SK-N-SH (cell line): Measurements from ENCODE around the gene UBE3C. TPM values are rescaled to one million over a fixed set of nuclear protein-coding genes. Genes with fewer than 3 reads are reported as not detected.

Source experiments
- CTCF ChIA-PET: fragments of 300-600, 350-600 bp; formaldehyde crosslinking; extraction: SDS; loops from one replicate; lab custom pipeline; 2021; lab: Yijun Ruan, JAX
- POLR2A ChIA-PET: fragments of 350-600 bp; sonication (Branson Sonifier 250); formaldehyde crosslinking; extraction: SDS; loops from one replicate; lab custom pipeline; 2020; ENCODE audit warnings: antibody characterized with exemption, inconsistent platforms; lab: Yijun Ruan, JAX
- DNase-seq: peaks from one replicate; pipeline ENCODE4 v3.0.0; 2012
- H2AFZ ChIP-seq: fragments of 200-600 bp; sonication (generic); 2 replicates; pipeline ENCODE4 v1.8.1; 2016; ENCODE audit warnings: antibody characterized with exemption, mild to moderate bottlenecking, low read depth
- H3F3A ChIP-seq: fragments of 200-600 bp; sonication (generic); replicated peaks from 2 replicates; pipeline ENCODE3; 2016; ENCODE audit warnings: antibody characterized with exemption, mild to moderate bottlenecking; ENCODE audit not compliant: insufficient read depth
- H3K27ac ChIP-seq, 2 experiments: fragments of 200-500 bp in 1 of 2; fragments of 200-600 bp in 1 of 2; sonication (Bioruptor generic) in 1 of 2; sonication (generic), shearing (Covaris generic) in 1 of 2; 2 replicates each; pipeline versions ENCODE4 v1.5.1 to v1.6.1; 2014 to 2016; ENCODE audit warnings: low read depth in 2 of 2, inconsistent platforms in 1 of 2, low read length in 1 of 2, mild to moderate bottlenecking in 1 of 2, mixed read lengths in 1 of 2
- H3K27me3 ChIP-seq: fragments of 200-600 bp; sonication (generic), shearing (Covaris generic); 2 replicates; pipeline ENCODE4 v1.6.1; 2016; ENCODE audit warnings: mixed run types; ENCODE audit not compliant: insufficient read depth
- H3K36me3 ChIP-seq, 2 experiments: fragments of 200-500 bp in 1 of 2; fragments of 200-600 bp in 1 of 2; sonication (Bioruptor generic) in 1 of 2; sonication (generic) in 1 of 2; replicated peaks in 1 of 2; 2 replicates each; pipeline versions ENCODE3 to v1.5.1; 2014 to 2016; ENCODE audit warnings: low read length in 1 of 2, mild to moderate bottlenecking in 1 of 2; ENCODE audit not compliant: insufficient read depth in 2 of 2, control insufficient read depth in 1 of 2
- H3K4me1 ChIP-seq, 2 experiments: fragments of 200-500 bp in 1 of 2; fragments of 200-600 bp in 1 of 2; sonication (Bioruptor generic) in 1 of 2; sonication (generic), shearing (Covaris generic) in 1 of 2; 2 replicates each; pipeline versions ENCODE4 v1.5.1 to v1.6.1; 2014 to 2016; ENCODE audit warnings: low read depth in 1 of 2, low read length in 1 of 2, mixed run types in 1 of 2; ENCODE audit not compliant: insufficient read depth in 2 of 2, control insufficient read depth in 1 of 2
- H3K4me2 ChIP-seq: fragments of 200-600 bp; sonication (generic), shearing (Covaris generic); 2 replicates; pipeline ENCODE4 v1.6.1; 2017; ENCODE audit warnings: mixed run types
- H3K4me3 ChIP-seq, 2 experiments: fragments of 200-500 bp in 1 of 2; fragments of 200-600 bp in 1 of 2; sonication (Bioruptor generic) in 1 of 2; sonication (generic), shearing (Covaris generic) in 1 of 2; 2 replicates each; pipeline versions ENCODE4 v1.5.1 to v1.8.1; 2014 to 2016; ENCODE audit warnings: low read depth in 2 of 2, inconsistent platforms in 1 of 2, low read length in 1 of 2, mild to moderate bottlenecking in 1 of 2, mixed read lengths in 1 of 2, moderate library complexity in 1 of 2
- H3K79me2 ChIP-seq: fragments of 200-600 bp; sonication (generic); 2 replicates; pipeline ENCODE4 v1.8.1; 2017; ENCODE audit warnings: mild to moderate bottlenecking; ENCODE audit not compliant: insufficient read depth
- H3K9ac ChIP-seq: fragments of 200-600 bp; sonication (generic); 2 replicates; pipeline ENCODE4 v1.6.1; 2017; ENCODE audit warnings: mixed run types
- H3K9me2 ChIP-seq: fragments of 200-600 bp; sonication (generic); 2 replicates; pipeline ENCODE4 v1.6.1; 2017; ENCODE audit warnings: mixed run types
- H3K9me3 ChIP-seq: fragments of 200-600 bp; sonication (generic); 2 replicates; pipeline ENCODE4 v1.6.1; 2017; ENCODE audit warnings: mixed run types, mild to moderate bottlenecking, moderate library complexity
- H4K20me1 ChIP-seq: fragments of 200-600 bp; sonication (generic); 2 replicates; pipeline ENCODE4 v1.6.1; 2017; ENCODE audit warnings: mild to moderate bottlenecking, mixed run types; ENCODE audit not compliant: insufficient read depth
- ELF1 ChIP-seq: IDR thresholded peaks from 2 replicates; pipeline ENCODE4 v1.4.0; 2012
- EZH2phosphoT487 ChIP-seq: fragments of 200-600 bp; sonication (generic); IDR thresholded peaks from 2 replicates; pipeline ENCODE4 v1.6.1; 2017; ENCODE audit warnings: low read depth, mixed run types, mild to moderate bottlenecking, antibody characterized with exemption, moderate library complexity, borderline replicate concordance
- FOXJ3 ChIP-seq: sonication (generic); formaldehyde crosslinking; IDR thresholded peaks from 2 replicates; pipeline ENCODE4 v1.5.1; 2020; ENCODE audit warnings: mild to moderate bottlenecking, missing genetic modification reagents
- FOXM1 ChIP-seq: IDR thresholded peaks from 2 replicates; pipeline ENCODE4 v1.4.0; 2012; ENCODE audit warnings: low read depth, mild to moderate bottlenecking
- GATA2 ChIP-seq: sonication (generic); formaldehyde crosslinking; IDR thresholded peaks from 2 replicates; pipeline ENCODE4 v1.5.0; 2020; ENCODE audit warnings: mild to moderate bottlenecking, missing genetic modification reagents
- JUND ChIP-seq: IDR thresholded peaks from 2 replicates; pipeline ENCODE4 v1.4.0; 2012
- MEF2A ChIP-seq: IDR thresholded peaks from 2 replicates; pipeline ENCODE4 v1.4.0; 2012; ENCODE audit warnings: low read depth, borderline replicate concordance
- RCOR1 ChIP-seq: fragments of 150-350 bp; IDR thresholded peaks from 2 replicates; pipeline ENCODE4 v1.6.1; 2017; ENCODE audit warnings: antibody characterized with exemption, low read length
- RFX5 ChIP-seq: IDR thresholded peaks from 2 replicates; pipeline ENCODE4 v1.6.1; 2012; ENCODE audit warnings: mild to moderate bottlenecking, improper control_type of control experiment, low read length
- SMC3 ChIP-seq: IDR thresholded peaks from 2 replicates; pipeline ENCODE4 v1.6.1; 2012; ENCODE audit warnings: low read depth, low read length, improper control_type of control experiment
- WGBS: methylation state at CpG from one replicate; pipeline ENCODE4 v1.1.6; 2017; ENCODE audit warnings: low lambda C conversion rate; 5-methylcytosine and 5-hydroxymethylcytosine counted together
- polyA plus RNA-seq, 3 experiments: library from polyadenylated mRNA; depleted of rRNA; stranded (reverse); fragments of >200 nt; gene quantifications; 2 replicates each; pipeline ENCODE4 v1.2.3, GENCODE V29; 2012
- TF ChIP-seq, protein P1 (sequence below): IDR thresholded peaks from 2 replicates; pipeline ENCODE4 v1.4.0; 2012; ENCODE audit warnings: low read depth, borderline replicate concordance
- TF ChIP-seq, protein P2 (sequence below): fragments of 150-350 bp; IDR thresholded peaks from 2 replicates; pipeline ENCODE4 v1.6.1; 2016; ENCODE audit warnings: mild to moderate bottlenecking, low read depth, low read length

Gene UBE3C
- polyA plus RNA-seq, 1 of the 3 experiments (the other 2 are of a cell fraction): 48.4 TPM

- peaks cover 0 to 4% of the 10 kb centered on the region in 2 experiments; a peak in 1 of 4 replicates for H3K4me1 ChIP-seq
- no peaks in the 10 kb centered on the region for H4K20me1 ChIP-seq
- H2AFZ ChIP-seq: no peak overlapping the region
- no peak overlapping the region for H3K9ac ChIP-seq
- H3K9me3 ChIP-seq: no peaks in the 10 kb centered on the region
- no peaks in the 10 kb centered on the region for H3K9me2 ChIP-seq
- 89% methylated on average over 5 of the region's 5 CpGs for WGBS
- H3K4me2 ChIP-seq: no peak overlapping the region
- TF ChIP-seq, protein P1, sequence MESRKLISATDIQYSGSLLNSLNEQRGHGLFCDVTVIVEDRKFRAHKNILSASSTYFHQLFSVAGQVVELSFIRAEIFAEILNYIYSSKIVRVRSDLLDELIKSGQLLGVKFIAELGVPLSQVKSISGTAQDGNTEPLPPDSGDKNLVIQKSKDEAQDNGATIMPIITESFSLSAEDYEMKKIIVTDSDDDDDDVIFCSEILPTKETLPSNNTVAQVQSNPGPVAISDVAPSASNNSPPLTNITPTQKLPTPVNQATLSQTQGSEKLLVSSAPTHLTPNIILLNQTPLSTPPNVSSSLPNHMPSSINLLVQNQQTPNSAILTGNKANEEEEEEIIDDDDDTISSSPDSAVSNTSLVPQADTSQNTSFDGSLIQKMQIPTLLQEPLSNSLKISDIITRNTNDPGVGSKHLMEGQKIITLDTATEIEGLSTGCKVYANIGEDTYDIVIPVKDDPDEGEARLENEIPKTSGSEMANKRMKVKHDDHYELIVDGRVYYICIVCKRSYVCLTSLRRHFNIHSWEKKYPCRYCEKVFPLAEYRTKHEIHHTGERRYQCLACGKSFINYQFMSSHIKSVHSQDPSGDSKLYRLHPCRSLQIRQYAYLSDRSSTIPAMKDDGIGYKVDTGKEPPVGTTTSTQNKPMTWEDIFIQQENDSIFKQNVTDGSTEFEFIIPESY: no peak
- TF ChIP-seq RCOR1 (no peak), ELF1 (no peak), EZH2phosphoT487 (no peak), JUND (no peak), MEF2A (no peak)
- TF ChIP-seq, protein P2, sequence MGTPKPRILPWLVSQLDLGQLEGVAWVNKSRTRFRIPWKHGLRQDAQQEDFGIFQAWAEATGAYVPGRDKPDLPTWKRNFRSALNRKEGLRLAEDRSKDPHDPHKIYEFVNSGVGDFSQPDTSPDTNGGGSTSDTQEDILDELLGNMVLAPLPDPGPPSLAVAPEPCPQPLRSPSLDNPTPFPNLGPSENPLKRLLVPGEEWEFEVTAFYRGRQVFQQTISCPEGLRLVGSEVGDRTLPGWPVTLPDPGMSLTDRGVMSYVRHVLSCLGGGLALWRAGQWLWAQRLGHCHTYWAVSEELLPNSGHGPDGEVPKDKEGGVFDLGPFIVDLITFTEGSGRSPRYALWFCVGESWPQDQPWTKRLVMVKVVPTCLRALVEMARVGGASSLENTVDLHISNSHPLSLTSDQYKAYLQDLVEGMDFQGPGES: no peak
- ChIA-PET POLR2A (no interaction called here), CTCF (interaction anchor here (1.2 to 3.2 kb wide), 5 partner anchors 13 to 261 kb away, joined by 3 to 18 read pairs (median 5); partner anchors contain the start of gene NOM1)
- H3K36me3 ChIP-seq: peaks cover 64% of the 10 kb centered on the region in 2 experiments
- no peak overlapping the region for H3K4me3 ChIP-seq
- H3F3A ChIP-seq: peaks cover 6% of the 10 kb centered on the region
- no peaks in the 10 kb centered on the region for H3K27me3 ChIP-seq
- no peak for DNase-seq
- 0 out of 4 replicates have a peak overlapping the region, but pooled peaks of 1 of the 2 experiments have one; percentile 12 for H3K27ac ChIP-seq
- H3K79me2 ChIP-seq: no peaks in the 10 kb centered on the region
Observed at GRCh38 chr7:157210682-157211081, 72.0 kb downstream of the UBE3C start.

DNA sequence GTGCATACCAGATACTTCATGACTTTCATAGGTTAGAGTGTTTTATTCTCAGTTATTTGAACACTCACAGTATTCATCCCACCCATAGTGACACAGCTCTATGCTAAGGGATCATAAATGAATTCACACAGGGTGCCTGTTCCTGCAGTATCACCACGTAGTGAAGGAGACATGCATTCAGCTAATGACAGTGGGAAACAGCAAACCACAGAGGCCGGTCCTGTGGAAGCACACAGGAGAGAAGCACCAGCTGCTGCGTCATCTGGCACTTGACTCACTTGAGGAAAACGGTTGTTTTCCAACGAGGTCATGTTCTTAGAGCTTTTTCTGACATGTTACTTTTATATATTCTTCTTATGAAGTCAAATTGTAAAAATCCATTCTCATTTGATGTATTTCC, 73.0 kb downstream of the UBE3C start:
- Histone ChIP-seq H3K4me2 (no peak overlapping the region), H3K9me3 (no peaks in the 10 kb centered on the region), H3K9ac (no peak overlapping the region), H2AFZ (no peak overlapping the region), H3K4me3 (no peak overlapping the region), H3K36me3 (peaks cover 65% of the 10 kb centered on the region in 2 experiments), H3K27me3 (no peaks in the 10 kb centered on the region), H3K79me2 (no peaks in the 10 kb centered on the region), H3K4me1 (peaks cover 0 to 4% of the 10 kb centered on the region in 2 experiments; a peak in 1 of 4 replicates), H3K9me2 (no peaks in the 10 kb centered on the region), H4K20me1 (no peaks in the 10 kb centered on the region), H3F3A (peaks cover 6% of the 10 kb centered on the region), H3K27ac (no peak overlapping the region)
- CTCF ChIA-PET: interaction anchor here (0.6 to 3.2 kb wide), 11 partner anchors 12 to 575 kb away, joined by 3 to 18 read pairs (median 3); no protein-coding TSS in a partner anchor
- no peak for DNase-seq
- TF ChIP-seq, protein P1: no peak
- TF ChIP-seq SMC3 (no peak), FOXJ3 (CRISPR knock-in tag) (no peak), GATA2 (CRISPR knock-in tag) (no peak), RFX5 (no peak), FOXM1 (no peak)
- WGBS: 90% methylated on average over 5 of the region's 5 CpGs
- POLR2A ChIA-PET: no interaction called here
